SK-N-SH (cell line): Measurements from ENCODE around the gene ZNF609. TPM values are rescaled to one million over a fixed set of nuclear protein-coding genes. Genes with fewer than 3 reads are reported as not detected.

Source experiments
- CTCF ChIA-PET: fragments of 300-600, 350-600 bp; formaldehyde crosslinking; extraction: SDS; loops from one replicate; lab custom pipeline; 2021; lab: Yijun Ruan, JAX
- POLR2A ChIA-PET: fragments of 350-600 bp; sonication (Branson Sonifier 250); formaldehyde crosslinking; extraction: SDS; loops from one replicate; lab custom pipeline; 2020; ENCODE audit warnings: antibody characterized with exemption, inconsistent platforms; lab: Yijun Ruan, JAX
- DNase-seq: peaks from one replicate; pipeline ENCODE4 v3.0.0; 2012
- H2AFZ ChIP-seq: fragments of 200-600 bp; sonication (generic); 2 replicates; pipeline ENCODE4 v1.8.1; 2016; ENCODE audit warnings: antibody characterized with exemption, mild to moderate bottlenecking, low read depth
- H3F3A ChIP-seq: fragments of 200-600 bp; sonication (generic); replicated peaks from 2 replicates; pipeline ENCODE3; 2016; ENCODE audit warnings: antibody characterized with exemption, mild to moderate bottlenecking; ENCODE audit not compliant: insufficient read depth
- H3K27ac ChIP-seq, 2 experiments: fragments of 200-500 bp in 1 of 2; fragments of 200-600 bp in 1 of 2; sonication (Bioruptor generic) in 1 of 2; sonication (generic), shearing (Covaris generic) in 1 of 2; 2 replicates each; pipeline versions ENCODE4 v1.5.1 to v1.6.1; 2014 to 2016; ENCODE audit warnings: low read depth in 2 of 2, inconsistent platforms in 1 of 2, low read length in 1 of 2, mild to moderate bottlenecking in 1 of 2, mixed read lengths in 1 of 2
- H3K27me3 ChIP-seq: fragments of 200-600 bp; sonication (generic), shearing (Covaris generic); 2 replicates; pipeline ENCODE4 v1.6.1; 2016; ENCODE audit warnings: mixed run types; ENCODE audit not compliant: insufficient read depth
- H3K36me3 ChIP-seq, 2 experiments: fragments of 200-500 bp in 1 of 2; fragments of 200-600 bp in 1 of 2; sonication (Bioruptor generic) in 1 of 2; sonication (generic) in 1 of 2; replicated peaks in 1 of 2; 2 replicates each; pipeline versions ENCODE3 to v1.5.1; 2014 to 2016; ENCODE audit warnings: low read length in 1 of 2, mild to moderate bottlenecking in 1 of 2; ENCODE audit not compliant: insufficient read depth in 2 of 2, control insufficient read depth in 1 of 2
- H3K4me1 ChIP-seq, 2 experiments: fragments of 200-500 bp in 1 of 2; fragments of 200-600 bp in 1 of 2; sonication (Bioruptor generic) in 1 of 2; sonication (generic), shearing (Covaris generic) in 1 of 2; 2 replicates each; pipeline versions ENCODE4 v1.5.1 to v1.6.1; 2014 to 2016; ENCODE audit warnings: low read depth in 1 of 2, low read length in 1 of 2, mixed run types in 1 of 2; ENCODE audit not compliant: insufficient read depth in 2 of 2, control insufficient read depth in 1 of 2
- H3K4me2 ChIP-seq: fragments of 200-600 bp; sonication (generic), shearing (Covaris generic); 2 replicates; pipeline ENCODE4 v1.6.1; 2017; ENCODE audit warnings: mixed run types
- H3K4me3 ChIP-seq, 2 experiments: fragments of 200-500 bp in 1 of 2; fragments of 200-600 bp in 1 of 2; sonication (Bioruptor generic) in 1 of 2; sonication (generic), shearing (Covaris generic) in 1 of 2; 2 replicates each; pipeline versions ENCODE4 v1.5.1 to v1.8.1; 2014 to 2016; ENCODE audit warnings: low read depth in 2 of 2, inconsistent platforms in 1 of 2, low read length in 1 of 2, mild to moderate bottlenecking in 1 of 2, mixed read lengths in 1 of 2, moderate library complexity in 1 of 2
- H3K79me2 ChIP-seq: fragments of 200-600 bp; sonication (generic); 2 replicates; pipeline ENCODE4 v1.8.1; 2017; ENCODE audit warnings: mild to moderate bottlenecking; ENCODE audit not compliant: insufficient read depth
- H3K9ac ChIP-seq: fragments of 200-600 bp; sonication (generic); 2 replicates; pipeline ENCODE4 v1.6.1; 2017; ENCODE audit warnings: mixed run types
- H3K9me2 ChIP-seq: fragments of 200-600 bp; sonication (generic); 2 replicates; pipeline ENCODE4 v1.6.1; 2017; ENCODE audit warnings: mixed run types
- H3K9me3 ChIP-seq: fragments of 200-600 bp; sonication (generic); 2 replicates; pipeline ENCODE4 v1.6.1; 2017; ENCODE audit warnings: mixed run types, mild to moderate bottlenecking, moderate library complexity
- H4K20me1 ChIP-seq: fragments of 200-600 bp; sonication (generic); 2 replicates; pipeline ENCODE4 v1.6.1; 2017; ENCODE audit warnings: mild to moderate bottlenecking, mixed run types; ENCODE audit not compliant: insufficient read depth
- CHD2 ChIP-seq: fragments of 150-350 bp; IDR thresholded peaks from 2 replicates; pipeline ENCODE4 v1.6.1; 2018; ENCODE audit warnings: low read length; ENCODE audit not compliant: partially characterized antibody
- CTCF ChIP-seq: fragments of 200-600 bp; sonication (generic); IDR thresholded peaks from 2 replicates; pipeline ENCODE4 v1.6.1; 2017; ENCODE audit warnings: antibody characterized with exemption, mild to moderate bottlenecking, moderate library complexity
- EP300 ChIP-seq, 2 experiments: IDR thresholded peaks; 2 replicates each; pipeline versions ENCODE4 v1.4.0 to v1.6.1; 2012; ENCODE audit warnings: borderline replicate concordance in 1 of 2, low read depth in 1 of 2, low read length in 1 of 2
- EZH2phosphoT487 ChIP-seq: fragments of 200-600 bp; sonication (generic); IDR thresholded peaks from 2 replicates; pipeline ENCODE4 v1.6.1; 2017; ENCODE audit warnings: low read depth, mixed run types, mild to moderate bottlenecking, antibody characterized with exemption, moderate library complexity, borderline replicate concordance
- FOXJ3 ChIP-seq: sonication (generic); formaldehyde crosslinking; IDR thresholded peaks from 2 replicates; pipeline ENCODE4 v1.5.1; 2020; ENCODE audit warnings: mild to moderate bottlenecking, missing genetic modification reagents
- FOXM1 ChIP-seq: IDR thresholded peaks from 2 replicates; pipeline ENCODE4 v1.4.0; 2012; ENCODE audit warnings: low read depth, mild to moderate bottlenecking
- GABPA ChIP-seq: IDR thresholded peaks from 2 replicates; pipeline ENCODE4 v1.4.0; 2012; ENCODE audit warnings: low read depth, mild to moderate bottlenecking
- GATA2 ChIP-seq: sonication (generic); formaldehyde crosslinking; IDR thresholded peaks from 2 replicates; pipeline ENCODE4 v1.5.0; 2020; ENCODE audit warnings: mild to moderate bottlenecking, missing genetic modification reagents
- JUND ChIP-seq: IDR thresholded peaks from 2 replicates; pipeline ENCODE4 v1.4.0; 2012
- MAX ChIP-seq: IDR thresholded peaks from 2 replicates; pipeline ENCODE4 v1.4.0; 2012; ENCODE audit warnings: low read depth
- MEF2A ChIP-seq: IDR thresholded peaks from 2 replicates; pipeline ENCODE4 v1.4.0; 2012; ENCODE audit warnings: low read depth, borderline replicate concordance
- NFIC ChIP-seq: IDR thresholded peaks from 2 replicates; pipeline ENCODE4 v1.4.0; 2012; ENCODE audit warnings: borderline replicate concordance
- RCOR1 ChIP-seq: fragments of 150-350 bp; IDR thresholded peaks from 2 replicates; pipeline ENCODE4 v1.6.1; 2017; ENCODE audit warnings: antibody characterized with exemption, low read length
- REST ChIP-seq: IDR thresholded peaks from 2 replicates; pipeline ENCODE4 v1.6.1; 2012; ENCODE audit warnings: mild to moderate bottlenecking, low read depth, low read length, moderate library complexity
- RFX5 ChIP-seq: IDR thresholded peaks from 2 replicates; pipeline ENCODE4 v1.6.1; 2012; ENCODE audit warnings: mild to moderate bottlenecking, improper control_type of control experiment, low read length
- RXRA ChIP-seq: IDR thresholded peaks from 2 replicates; pipeline ENCODE4 v1.4.0; 2012; ENCODE audit warnings: low read depth, mild to moderate bottlenecking, borderline replicate concordance
- SIN3A ChIP-seq: IDR thresholded peaks from 2 replicates; pipeline ENCODE4 v1.6.1; 2012; ENCODE audit warnings: low read depth, mild to moderate bottlenecking, low read length, moderate library complexity, borderline replicate concordance
- TAF1 ChIP-seq: IDR thresholded peaks from 2 replicates; pipeline ENCODE4 v1.6.1; 2012; ENCODE audit warnings: low read depth, mild to moderate bottlenecking, low read length, moderate library complexity, borderline replicate concordance
- USF1 ChIP-seq: IDR thresholded peaks from 2 replicates; pipeline ENCODE4 v1.4.0; 2012; ENCODE audit warnings: low read depth, borderline replicate concordance
- YY1 ChIP-seq: IDR thresholded peaks from 2 replicates; pipeline ENCODE4 v1.4.0; 2012; ENCODE audit warnings: low read depth, mild to moderate bottlenecking
- WGBS: methylation state at CpG from one replicate; pipeline ENCODE4 v1.1.6; 2017; ENCODE audit warnings: low lambda C conversion rate; 5-methylcytosine and 5-hydroxymethylcytosine counted together
- polyA plus RNA-seq, 3 experiments: library from polyadenylated mRNA; depleted of rRNA; stranded (reverse); fragments of >200 nt; gene quantifications; 2 replicates each; pipeline ENCODE4 v1.2.3, GENCODE V29; 2012

The ZNF609 gene
- polyA plus RNA-seq, 1 of the 3 experiments (the other 2 are of a cell fraction): 12.6 TPM

GRCh38 chr15:64636556-64636955 lies 176.2 kb downstream of the ZNF609 start:
- Histone ChIP-seq H3K4me2 (no peak overlapping the region), H3F3A (no peaks in the 10 kb centered on the region), H4K20me1 (no peaks in the 10 kb centered on the region; the same call in 1 of the 2 replicates), H2AFZ (no peak overlapping the region), H3K9me3 (peaks cover 8% of the 10 kb centered on the region; the same call in 1 of the 2 replicates), H3K27ac (peak overlapping the region; percentile 52 to 87; a peak in 2 of 4 replicates), H3K4me3 (no peak overlapping the region), H3K27me3 (no peaks in the 10 kb centered on the region), H3K4me1 (peaks cover 12 to 26% of the 10 kb centered on the region in 2 experiments; a peak in 3 of 4 replicates), H3K9me2 (no peaks in the 10 kb centered on the region), H3K9ac (no peak overlapping the region), H3K36me3 (peaks cover 0 to 21% of the 10 kb centered on the region in 2 experiments), H3K79me2 (peaks cover 77% of the 10 kb centered on the region)
- no peak for DNase-seq
- 98% methylated on average over 3 of the region's 3 CpGs for WGBS
- TF ChIP-seq RXRA: no peak
- TF ChIP-seq YY1: no peak
- no peak for TF ChIP-seq GATA2
- TF ChIP-seq MEF2A: no peak
- TF ChIP-seq FOXM1: no peak
- no peak for TF ChIP-seq EZH2phosphoT487
- TF ChIP-seq USF1: no peak
- TF ChIP-seq EP300 (IDR thresholded peaks at IDR 0.05; ENCODE audit: borderline replicate concordance in 1 of 2, low read depth in 1 of 2, low read length in 1 of 2): no peak
- no peak for TF ChIP-seq TAF1
- no peak for TF ChIP-seq MAX
- TF ChIP-seq RCOR1: no peak
- no peak for TF ChIP-seq JUND
- ChIA-PET CTCF (interaction anchor here (0.8 to 2.9 kb wide), 3 partner anchors 11 to 49 kb away, joined by 3 to 21 read pairs (median 3); no protein-coding TSS in a partner anchor), POLR2A (no interaction called here)

GRCh38 chr15:64637412-64637811 lies 177.0 kb downstream of the ZNF609 start:
- no peaks in the 10 kb centered on the region for H3K27me3 ChIP-seq
- POLR2A ChIA-PET: no interaction called here
- H3K9me3 ChIP-seq: peaks cover 8% of the 10 kb centered on the region; the same call in 1 of the 2 replicates
- DNase-seq: no peak
- H3K79me2 ChIP-seq: peaks cover 75% of the 10 kb centered on the region
- no peak overlapping the region for H3K9ac ChIP-seq
- CTCF ChIA-PET: interaction anchor here (2.9 kb wide), 1 partner anchor 16 kb away, joined by 21 read pairs; no protein-coding TSS in a partner anchor
- no peak overlapping the region for H3K27ac ChIP-seq
- H3K4me3 ChIP-seq: no peak overlapping the region
- H4K20me1 ChIP-seq: no peaks in the 10 kb centered on the region; the same call in 1 of the 2 replicates
- no peaks in the 10 kb centered on the region for H3K9me2 ChIP-seq
- no peak overlapping the region for H2AFZ ChIP-seq
- H3K4me2 ChIP-seq: no peak overlapping the region
- 95% methylated on average over 1 of the region's 1 CpG for WGBS
- peaks cover 0 to 20% of the 10 kb centered on the region in 2 experiments for H3K36me3 ChIP-seq
- H3K4me1 ChIP-seq: peaks cover 12 to 26% of the 10 kb centered on the region in 2 experiments; a peak in 3 of 4 replicates
- no peaks in the 10 kb centered on the region for H3F3A ChIP-seq
- TF ChIP-seq FOXJ3 (CRISPR knock-in tag) (no peak), RFX5 (no peak), REST (no peak), NFIC (no peak), USF1 (no peak), CTCF (no peak), JUND (no peak), SIN3A (no peak), CHD2 (no peak), EP300 (IDR thresholded peaks at IDR 0.05; ENCODE audit: borderline replicate concordance in 1 of 2, low read depth in 1 of 2, low read length in 1 of 2) (no peak), GABPA (no peak)
